GM18499 (cell line): ENCODE measurements around the gene SH3RF2.
"Not testable (repeated sequence)": the region's sequence is repeated elsewhere in the genome, so short reads cannot be mapped to it uniquely, and the experiment has no call there.

Source experiments
- ATAC-seq: cut with Tn5 transposase; IDR thresholded peaks from one replicate; pipeline ENCODE4 v1.9.1; 2021; ENCODE audit warnings: moderate number of reproducible peaks; ENCODE audit not compliant: insufficient read depth, unreplicated experiment

Gene SH3RF2

GRCh38 chr5:145946112-145946861, 9.9 kb downstream of the SH3RF2 start:
- peak; percentile 97 for ATAC-seq

- no peak for ATAC-seq
Measured at GRCh38 chr5:145947581-145947980, 11.2 kb downstream of the SH3RF2 start.

- no peak for ATAC-seq
Measured at GRCh38 chr5:145948047-145948446, 11.7 kb downstream of the SH3RF2 start.

GRCh38 chr5:145948921-145949320, 12.5 kb downstream of the SH3RF2 start:
- ATAC-seq, result no peak

GRCh38 chr5:145949474-145949873, 13.1 kb downstream of the SH3RF2 start:
- no peak for ATAC-seq

GRCh38 chr5:145951071-145951470, 14.7 kb downstream of the SH3RF2 start:
- ATAC-seq, result no peak

GRCh38 chr5:145953202-145953601, 16.8 kb downstream of the SH3RF2 start:
- ATAC-seq, result no peak

GRCh38 chr5:145954140-145954539, 17.8 kb downstream of the SH3RF2 start:
- ATAC-seq, result not testable (repeated sequence)

GRCh38 chr5:145957388-145957787, 21.0 kb downstream of the SH3RF2 start:
- ATAC-seq, result no peak

- no peak for ATAC-seq
Measured at GRCh38 chr5:145958436-145958835, 22.1 kb downstream of the SH3RF2 start.

- no peak for ATAC-seq
Measured at GRCh38 chr5:145960166-145960565, 23.8 kb downstream of the SH3RF2 start.

GRCh38 chr5:145960848-145961600, 24.6 kb downstream of the SH3RF2 start:
- ATAC-seq, result no peak

- no peak for ATAC-seq
Measured at GRCh38 chr5:145962001-145962400, 25.6 kb downstream of the SH3RF2 start.

GRCh38 chr5:145964008-145964407, 27.6 kb downstream of the SH3RF2 start:
- not testable (repeated sequence) for ATAC-seq

- no peak for ATAC-seq
Measured at GRCh38 chr5:145965804-145966203, 29.4 kb downstream of the SH3RF2 start.

GRCh38 chr5:145967296-145967695, 30.9 kb downstream of the SH3RF2 start:
- no peak for ATAC-seq

GRCh38 chr5:145968970-145969713, 32.8 kb downstream of the SH3RF2 start:
- no peak for ATAC-seq

- no peak for ATAC-seq
Measured at GRCh38 chr5:145969714-145970092, 33.3 kb downstream of the SH3RF2 start.

GRCh38 chr5:145971108-145971507, 34.7 kb downstream of the SH3RF2 start:
- ATAC-seq, result no peak

GRCh38 chr5:145971701-145972100, 35.3 kb downstream of the SH3RF2 start:
- no peak for ATAC-seq

GRCh38 chr5:145975001-145975360, 38.6 kb downstream of the SH3RF2 start:
- no peak for ATAC-seq
